Measurements from ENCODE around the gene DMTF1. TPM values are rescaled to one million over a fixed set of nuclear protein-coding genes. Genes with fewer than 3 reads are reported as not detected.

Gene DMTF1
- total and polyA plus RNA-seq, 2 experiments from 2014 or later, result 37.8 to 75.1 TPM

- no peak overlapping the region for H3K27ac ChIP-seq
- no peaks in the 10 kb centered on the region for H3K79me2 ChIP-seq
- TF ChIP-seq EZH2 (IDR thresholded peaks at IDR 0.05; ENCODE audit: borderline replicate concordance) (no peak), EZH2phosphoT487 (IDR thresholded peaks at IDR 0.05; ENCODE audit: low read depth, severe bottlenecking, unreplicated experiment) (no peak), CTCF (IDR thresholded peaks at IDR 0.05; ENCODE audit: poor library complexity) (no peak)
- H3K4me3 ChIP-seq, result no peak overlapping the region
- no peak overlapping the region for H2AFZ ChIP-seq
- no peak for DNase-seq (ENCODE audit: low spot score)
- H3K4me2 ChIP-seq, result no peak overlapping the region
- peaks cover 3% of the 10 kb centered on the region for H4K20me1 ChIP-seq (ENCODE audit: insufficient read depth, poor library complexity, severe bottlenecking)
- no peaks in the 10 kb centered on the region for H3K27me3 ChIP-seq
- H3K36me3 ChIP-seq (replicated peaks; ENCODE audit: insufficient read depth, low read depth), result no peaks in the 10 kb centered on the region
- WGBS (ENCODE audit: low lambda C conversion rate, missing lambda C conversion rate), result 100% methylated on average over 3 of the region's 3 CpGs
- H3K4me1 ChIP-seq (ENCODE audit: insufficient read depth), result no peaks in the 10 kb centered on the region
- no peaks in the 10 kb centered on the region for H3K9me3 ChIP-seq (ENCODE audit: low read depth)
- no peaks in the 10 kb centered on the region for H3K9me2 ChIP-seq (replicated peaks; ENCODE audit: insufficient read depth)
Observed at GRCh38 chr7:87179180-87179579, 26.9 kb downstream of the DMTF1 start.

- WGBS (ENCODE audit: low lambda C conversion rate, missing lambda C conversion rate), result 98% methylated on average over 2 of the region's 2 CpGs
- Histone ChIP-seq H3K4me3 (no peak overlapping the region), H3K4me2 (no peak overlapping the region), H3K79me2 (no peaks in the 10 kb centered on the region), H3K27me3 (no peaks in the 10 kb centered on the region), H4K20me1 (ENCODE audit: insufficient read depth, poor library complexity, severe bottlenecking) (no peaks in the 10 kb centered on the region), H3K36me3 (replicated peaks; ENCODE audit: insufficient read depth, low read depth) (no peaks in the 10 kb centered on the region), H3K27ac (no peak overlapping the region), H2AFZ (no peak overlapping the region), H3K9me3 (ENCODE audit: low read depth) (no peaks in the 10 kb centered on the region), H3K4me1 (ENCODE audit: insufficient read depth) (no peaks in the 10 kb centered on the region), H3K9me2 (replicated peaks; ENCODE audit: insufficient read depth) (no peaks in the 10 kb centered on the region)
- TF ChIP-seq EZH2 (IDR thresholded peaks at IDR 0.05; ENCODE audit: borderline replicate concordance) (no peak), EZH2phosphoT487 (IDR thresholded peaks at IDR 0.05; ENCODE audit: low read depth, severe bottlenecking, unreplicated experiment) (no peak), CTCF (IDR thresholded peaks at IDR 0.05; ENCODE audit: poor library complexity) (no peak)
- no peak for DNase-seq (ENCODE audit: low spot score)
Observed at GRCh38 chr7:87187120-87187519, 34.9 kb downstream of the DMTF1 start.

GRCh38 chr7:87188930-87189329, 36.7 kb downstream of the DMTF1 start:
- Histone ChIP-seq H3K36me3 (replicated peaks; ENCODE audit: insufficient read depth, low read depth) (no peaks in the 10 kb centered on the region), H3K9me3 (ENCODE audit: low read depth) (no peaks in the 10 kb centered on the region), H2AFZ (no peak overlapping the region), H4K20me1 (ENCODE audit: insufficient read depth, poor library complexity, severe bottlenecking) (no peaks in the 10 kb centered on the region), H3K4me3 (no peak overlapping the region), H3K4me1 (ENCODE audit: insufficient read depth) (no peaks in the 10 kb centered on the region), H3K27me3 (no peaks in the 10 kb centered on the region), H3K79me2 (no peaks in the 10 kb centered on the region), H3K4me2 (no peak overlapping the region), H3K27ac (no peak overlapping the region), H3K9me2 (replicated peaks; ENCODE audit: insufficient read depth) (no peaks in the 10 kb centered on the region)
- TF ChIP-seq EZH2 (IDR thresholded peaks at IDR 0.05; ENCODE audit: borderline replicate concordance) (no peak), CTCF (IDR thresholded peaks at IDR 0.05; ENCODE audit: poor library complexity) (no peak), EZH2phosphoT487 (IDR thresholded peaks at IDR 0.05; ENCODE audit: low read depth, severe bottlenecking, unreplicated experiment) (no peak)
- WGBS (ENCODE audit: low lambda C conversion rate, missing lambda C conversion rate), result 100% methylated on average over 2 of the region's 2 CpGs
- no peak for DNase-seq (ENCODE audit: low spot score)

- Histone ChIP-seq H3K4me1 (ENCODE audit: insufficient read depth) (no peaks in the 10 kb centered on the region), H3K27ac (no peak overlapping the region), H3K9me3 (ENCODE audit: low read depth) (no peaks in the 10 kb centered on the region), H3K4me2 (no peak overlapping the region), H3K36me3 (replicated peaks; ENCODE audit: insufficient read depth, low read depth) (no peaks in the 10 kb centered on the region), H3K4me3 (no peak overlapping the region), H3K9me2 (replicated peaks; ENCODE audit: insufficient read depth) (no peaks in the 10 kb centered on the region), H4K20me1 (ENCODE audit: insufficient read depth, poor library complexity, severe bottlenecking) (no peaks in the 10 kb centered on the region), H3K79me2 (no peaks in the 10 kb centered on the region), H3K27me3 (no peaks in the 10 kb centered on the region), H2AFZ (no peak overlapping the region)
- no peak for DNase-seq (ENCODE audit: low spot score)
- whole genome bisulfite sequencing (ENCODE audit: low lambda C conversion rate, missing lambda C conversion rate), result 94% methylated on average over 3 of the region's 3 CpGs
- TF ChIP-seq CTCF (IDR thresholded peaks at IDR 0.05; ENCODE audit: poor library complexity) (no peak), EZH2phosphoT487 (IDR thresholded peaks at IDR 0.05; ENCODE audit: low read depth, severe bottlenecking, unreplicated experiment) (no peak), EZH2 (IDR thresholded peaks at IDR 0.05; ENCODE audit: borderline replicate concordance) (no peak)
Observed at GRCh38 chr7:87190783-87191182, 38.5 kb downstream of the DMTF1 start.

Measured in hepatocyte (in vitro differentiated cells).